ENCODE results near the gene ANKRD11. TPM values are rescaled to one million over a fixed set of nuclear protein-coding genes. Genes with fewer than 3 reads are reported as not detected.

Gene ANKRD11
- total and polyA plus RNA-seq, 7 donors, result 30.6 to 161 (median 42.8) TPM

DNA sequence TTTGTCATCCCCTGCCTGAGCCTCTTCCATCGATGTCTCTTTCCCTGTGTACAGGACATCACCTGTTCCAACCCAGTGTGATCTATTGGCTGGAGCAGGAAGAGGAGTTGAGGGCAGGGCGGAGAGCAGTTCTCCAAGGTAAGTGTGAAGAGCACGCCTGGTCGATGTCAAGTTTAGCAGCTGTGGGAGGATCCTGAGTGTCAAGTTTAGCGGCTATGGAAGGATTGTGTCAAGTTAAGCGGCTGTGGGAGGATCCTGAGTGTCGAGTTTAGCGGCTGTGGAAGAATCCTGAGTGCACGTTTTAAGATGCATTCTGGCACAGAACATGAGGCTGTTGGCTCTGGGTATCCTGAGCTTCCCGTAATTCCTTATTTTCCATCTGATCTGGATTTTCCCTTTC, 265.7 kb downstream of the ANKRD11 start:
- Histone ChIP-seq H3K36me3 (peaks cover 42 to 93% (median 65%) of the 10 kb centered on the region in 4 donors), H3K4me1 (no peaks in the 10 kb centered on the region), H3K9me3 (peaks cover 0 to 5% (median 0%) of the 10 kb centered on the region in 4 donors), H3K27me3 (no peaks in the 10 kb centered on the region), H3K27ac (no peak overlapping the region), H3K4me3 (no peak overlapping the region)
- TF ChIP-seq POLR2A (IDR thresholded peaks at IDR 0.05) (no peak), EP300 (IDR thresholded peaks at IDR 0.05) (no peak), POLR2AphosphoS5 (IDR thresholded peaks at IDR 0.05) (no peak)
- TF ChIP-seq, protein P1, sequence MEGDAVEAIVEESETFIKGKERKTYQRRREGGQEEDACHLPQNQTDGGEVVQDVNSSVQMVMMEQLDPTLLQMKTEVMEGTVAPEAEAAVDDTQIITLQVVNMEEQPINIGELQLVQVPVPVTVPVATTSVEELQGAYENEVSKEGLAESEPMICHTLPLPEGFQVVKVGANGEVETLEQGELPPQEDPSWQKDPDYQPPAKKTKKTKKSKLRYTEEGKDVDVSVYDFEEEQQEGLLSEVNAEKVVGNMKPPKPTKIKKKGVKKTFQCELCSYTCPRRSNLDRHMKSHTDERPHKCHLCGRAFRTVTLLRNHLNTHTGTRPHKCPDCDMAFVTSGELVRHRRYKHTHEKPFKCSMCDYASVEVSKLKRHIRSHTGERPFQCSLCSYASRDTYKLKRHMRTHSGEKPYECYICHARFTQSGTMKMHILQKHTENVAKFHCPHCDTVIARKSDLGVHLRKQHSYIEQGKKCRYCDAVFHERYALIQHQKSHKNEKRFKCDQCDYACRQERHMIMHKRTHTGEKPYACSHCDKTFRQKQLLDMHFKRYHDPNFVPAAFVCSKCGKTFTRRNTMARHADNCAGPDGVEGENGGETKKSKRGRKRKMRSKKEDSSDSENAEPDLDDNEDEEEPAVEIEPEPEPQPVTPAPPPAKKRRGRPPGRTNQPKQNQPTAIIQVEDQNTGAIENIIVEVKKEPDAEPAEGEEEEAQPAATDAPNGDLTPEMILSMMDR (IDR thresholded peaks at IDR 0.05), result no peak
- intact Hi-C loops (cut with DNase I), result no loop called here
- 98% methylated on average over 10 of the region's 10 CpGs for WGBS, 2 donors
- no peak for DNase-seq

DNA sequence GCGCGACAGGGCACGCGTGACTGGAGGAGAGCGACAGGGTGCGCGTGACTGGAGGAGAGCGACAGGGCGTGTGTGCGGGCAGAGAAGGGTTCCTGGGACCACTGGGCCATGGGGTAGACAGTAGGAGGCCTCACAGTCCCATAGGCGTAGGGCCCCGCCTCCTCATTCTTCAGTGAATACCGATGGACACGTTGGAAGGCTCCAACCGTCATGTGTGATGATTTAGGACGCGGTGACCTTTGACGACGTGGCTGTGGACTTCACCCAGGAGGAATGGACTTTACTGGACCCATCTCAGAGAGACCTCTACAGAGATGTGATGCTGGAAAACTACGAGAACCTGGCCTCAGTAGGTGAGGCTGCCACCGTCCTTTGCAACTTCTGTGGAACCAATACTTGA, 267.4 kb downstream of the ANKRD11 start:
- H3K4me1 ChIP-seq, result peaks cover 0 to 16% (median 16%) of the 10 kb centered on the region in 4 donors
- peaks cover 0 to 5% (median 0%) of the 10 kb centered on the region in 4 donors for H3K9me3 ChIP-seq
- TF ChIP-seq, protein P1 (IDR thresholded peaks at IDR 0.05), result no peak
- no peak for TF ChIP-seq EP300 (IDR thresholded peaks at IDR 0.05)
- no peak for TF ChIP-seq POLR2AphosphoS5 (IDR thresholded peaks at IDR 0.05)
- TF ChIP-seq POLR2A (IDR thresholded peaks at IDR 0.05), result no peak
- peaks cover 33 to 78% (median 50%) of the 10 kb centered on the region in 4 donors for H3K36me3 ChIP-seq
- 96 to 97% methylated on average over 21 of the region's 21 CpGs for WGBS, 2 donors
- intact Hi-C loops (cut with DNase I), result no loop called here
- H3K27me3 ChIP-seq, result no peaks in the 10 kb centered on the region
- no peak overlapping the region for H3K4me3 ChIP-seq
- no peak overlapping the region for H3K27ac ChIP-seq
- no peak for DNase-seq

DNA sequence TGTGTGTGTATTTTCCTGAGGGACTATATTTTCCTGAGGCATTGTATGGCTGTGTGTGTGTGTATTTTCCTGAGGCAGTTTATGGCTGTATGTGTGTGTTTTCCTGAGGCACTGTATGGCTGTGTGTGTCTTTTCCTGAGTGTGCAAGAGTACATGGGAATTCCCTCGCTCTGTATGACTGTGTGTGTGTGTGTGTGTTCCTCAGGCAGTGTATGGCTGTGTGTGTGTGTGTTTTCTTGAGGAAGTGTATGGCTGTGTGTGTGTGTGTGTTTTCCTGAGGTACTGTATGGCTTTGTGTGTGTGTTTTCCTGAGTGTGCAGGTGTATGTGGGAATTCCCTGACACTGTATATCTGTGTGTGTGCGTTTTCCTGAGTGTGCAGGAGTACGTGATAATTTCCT, 268.8 kb downstream of the ANKRD11 start:
- no peak overlapping the region for H3K4me3 ChIP-seq
- intact Hi-C loops (cut with DNase I), result no loop called here
- H3K4me1 ChIP-seq, result peaks cover 0 to 21% (median 19%) of the 10 kb centered on the region in 4 donors
- no peak overlapping the region for H3K27ac ChIP-seq
- no peak for DNase-seq
- H3K27me3 ChIP-seq, result no peaks in the 10 kb centered on the region
- TF ChIP-seq EP300 (IDR thresholded peaks at IDR 0.05) (no peak), POLR2AphosphoS5 (IDR thresholded peaks at IDR 0.05) (no peak), POLR2A (IDR thresholded peaks at IDR 0.05) (no peak)
- TF ChIP-seq, protein P1 (IDR thresholded peaks at IDR 0.05), result no peak
- H3K9me3 ChIP-seq, result no peaks in the 10 kb centered on the region
- WGBS, 2 donors, result 94% methylated on average over 3 of the region's 3 CpGs
- peaks cover 25 to 65% (median 37%) of the 10 kb centered on the region in 4 donors for H3K36me3 ChIP-seq

DNA sequence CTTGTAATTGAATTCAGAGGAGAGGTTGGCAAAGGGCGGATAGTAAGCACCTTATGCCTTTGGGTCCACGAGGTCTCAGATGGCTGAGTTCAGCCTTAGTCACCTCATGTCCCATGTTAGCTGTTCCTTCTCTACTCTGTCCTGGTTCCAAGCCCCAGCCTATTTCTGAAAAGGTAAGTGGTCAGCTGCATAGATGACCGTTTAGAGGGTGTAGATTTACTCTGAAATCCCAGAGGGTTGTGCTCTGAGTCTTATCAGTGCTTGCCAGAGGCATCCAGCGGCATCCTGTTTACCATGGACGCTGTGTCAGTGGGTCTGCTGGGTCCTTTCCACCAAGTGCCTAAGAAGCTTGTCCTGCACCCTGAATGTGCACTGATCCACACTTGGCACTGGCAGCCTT, 271.0 kb downstream of the ANKRD11 start:
- Histone ChIP-seq H3K4me3 (no peak overlapping the region), H3K27me3 (no peaks in the 10 kb centered on the region), H3K4me1 (peaks cover 0 to 33% (median 31%) of the 10 kb centered on the region in 4 donors), H3K27ac (no peak overlapping the region), H3K9me3 (no peaks in the 10 kb centered on the region), H3K36me3 (peaks cover 14 to 44% (median 27%) of the 10 kb centered on the region in 4 donors)
- TF ChIP-seq POLR2AphosphoS5 (IDR thresholded peaks at IDR 0.05) (no peak), EP300 (IDR thresholded peaks at IDR 0.05) (no peak), POLR2A (IDR thresholded peaks at IDR 0.05) (no peak)
- TF ChIP-seq, protein P1 (IDR thresholded peaks at IDR 0.05), result no peak
- intact Hi-C loops (cut with DNase I), result loop anchor here (5.0 to 10.0 kb wide), 4 partner anchors 127 to 1265 kb away; partner anchors contain the start of genes ACSF3, BANP, GALNS and TRAPPC2L
- WGBS, 2 donors, result 74 to 80% methylated on average over 5 of the region's 5 CpGs
- DNase-seq, result no peak

Small RNAs within 50 kb of the gene (small RNA-seq; reads per million reads assigned to genes)
- gene RNU6-430P, result 0 reads per million in 3 donors

Other genes starting within 250 kb of the ANKRD11 start
- 100 to 1,000 TPM in 2 of 4 donors, 10 to 100 TPM in 2; 69.4 to 211 (median 113) TPM for gene SPG7, start 17.8 kb upstream of the ANKRD11 start, total RNA-seq
- 100 to 1,000 TPM in 1 of 3 donors, 10 to 100 TPM in 2; 27.7 to 110 (median 33.6) TPM for gene SPG7, start 17.8 kb upstream of the ANKRD11 start, polyA plus RNA-seq
- gene RPL13, start 70.1 kb upstream of the ANKRD11 start, total RNA-seq, result over 10,000 TPM in 1 of 4 donors, 1,000 to 10,000 TPM in 3; 7,351 to 19,173 (median 8,010) TPM
- gene RPL13, start 70.1 kb upstream of the ANKRD11 start, polyA plus RNA-seq, result 1,000 to 10,000 TPM; 3,641 to 7,574 (median 7,371) TPM
- gene CPNE7, start 85.2 kb upstream of the ANKRD11 start, total RNA-seq, result under 1 TPM in 2 of 4 donors, not detected in 2; 0.41 to 0.71 TPM
- gene CPNE7, start 85.2 kb upstream of the ANKRD11 start, polyA plus RNA-seq, result 1 to 10 TPM in 1 of 3 donors, not detected in 2; 3.3 TPM
- not detected for gene DPEP1, start 123.1 kb upstream of the ANKRD11 start, total RNA-seq
- 1 to 10 TPM in 1 of 3 donors, under 1 TPM in 1, not detected in 1; 0.92 to 1.2 TPM for gene DPEP1, start 123.1 kb upstream of the ANKRD11 start, polyA plus RNA-seq
- 10 to 100 TPM; 42.8 to 75.9 (median 59.3) TPM for gene CHMP1A, start 167.1 kb upstream of the ANKRD11 start, total RNA-seq
- 100 to 1,000 TPM in 2 of 3 donors, 10 to 100 TPM in 1; 95.5 to 157 (median 134) TPM for gene CHMP1A, start 167.1 kb upstream of the ANKRD11 start, polyA plus RNA-seq
- 1 to 10 TPM; 1.4 to 7.7 (median 5.9) TPM for gene SPATA33, start 167.3 kb upstream of the ANKRD11 start, total RNA-seq
- 1 to 10 TPM; 2.1 to 6.3 (median 4.2) TPM for gene SPATA33, start 167.3 kb upstream of the ANKRD11 start, polyA plus RNA-seq
- gene CDK10, start 196.1 kb upstream of the ANKRD11 start, total RNA-seq, result 10 to 100 TPM; 17.8 to 62.3 (median 35.2) TPM
- gene CDK10, start 196.1 kb upstream of the ANKRD11 start, polyA plus RNA-seq, result 10 to 100 TPM; 34.0 to 96.0 (median 36.0) TPM
- 10 to 100 TPM in 1 of 4 donors, 1 to 10 TPM in 3; 3.5 to 12.6 (median 6.5) TPM for gene SPATA2L, start 211.1 kb upstream of the ANKRD11 start, total RNA-seq
- 10 to 100 TPM; 11.3 to 17.6 (median 12.6) TPM for gene SPATA2L, start 211.1 kb upstream of the ANKRD11 start, polyA plus RNA-seq
- 10 to 100 TPM in 1 of 4 donors, 1 to 10 TPM in 3; 3.8 to 10.5 (median 4.0) TPM for gene VPS9D1, start 230.3 kb upstream of the ANKRD11 start, total RNA-seq
- 10 to 100 TPM in 1 of 3 donors, 1 to 10 TPM in 2; 5.3 to 19.2 (median 8.4) TPM for gene VPS9D1, start 230.3 kb upstream of the ANKRD11 start, polyA plus RNA-seq
- gene ZNF276, start 231.0 kb upstream of the ANKRD11 start, total RNA-seq, result 10 to 100 TPM; 13.7 to 26.9 (median 18.2) TPM
- 10 to 100 TPM in 1 of 3 donors, 1 to 10 TPM in 2; 7.2 to 32.3 (median 9.9) TPM for gene ZNF276, start 231.0 kb upstream of the ANKRD11 start, polyA plus RNA-seq